ENCODE results near the gene PRIMPOL.

Gene PRIMPOL

GRCh38 chr4:184668511-184669114 lies 19.1 kb downstream of the PRIMPOL start:
- DNase-seq = no peak

- DNase-seq = no peak
Observed at GRCh38 chr4:184669251-184669650, 19.7 kb downstream of the PRIMPOL start.

- DNase-seq = no peak
Observed at GRCh38 chr4:184671101-184671500, 21.6 kb downstream of the PRIMPOL start.

GRCh38 chr4:184672741-184673140 lies 23.2 kb downstream of the PRIMPOL start:
- DNase-seq = no peak

- DNase-seq = no peak
Observed at GRCh38 chr4:184674011-184674410, 24.5 kb downstream of the PRIMPOL start.

GRCh38 chr4:184675018-184675417 lies 25.5 kb downstream of the PRIMPOL start:
- no peak for DNase-seq

- DNase-seq = no peak
Observed at GRCh38 chr4:184675821-184676492, 26.4 kb downstream of the PRIMPOL start.

GRCh38 chr4:184680698-184681097 lies 31.2 kb downstream of the PRIMPOL start:
- DNase-seq = no peak

GRCh38 chr4:184681916-184682315 lies 32.4 kb downstream of the PRIMPOL start:
- no peak for DNase-seq

GRCh38 chr4:184684491-184685189 lies 35.1 kb downstream of the PRIMPOL start:
- no peak for DNase-seq

- no peak for DNase-seq
Observed at GRCh38 chr4:184688005-184688404, 38.5 kb downstream of the PRIMPOL start.

GRCh38 chr4:184688447-184688846 lies 38.9 kb downstream of the PRIMPOL start:
- DNase-seq = peak; percentile 8

- no peak for DNase-seq
Observed at GRCh38 chr4:184689681-184690080, 40.1 kb downstream of the PRIMPOL start.

- no peak for DNase-seq
Observed at GRCh38 chr4:184693056-184693455, 43.5 kb downstream of the PRIMPOL start.

GRCh38 chr4:184694412-184694956 lies 44.9 kb downstream of the PRIMPOL start:
- no peak for DNase-seq

GRCh38 chr4:184695178-184695896 lies 45.8 kb downstream of the PRIMPOL start:
- DNase-seq = no peak

GRCh38 chr4:184697956-184698355 lies 48.4 kb downstream of the PRIMPOL start:
- no peak for DNase-seq

GRCh38 chr4:184699941-184700340 lies 50.4 kb downstream of the PRIMPOL start:
- no peak for DNase-seq

GRCh38 chr4:184702114-184702513 lies 52.6 kb downstream of the PRIMPOL start:
- DNase-seq = no peak

GRCh38 chr4:184705692-184706091 lies 56.2 kb downstream of the PRIMPOL start:
- DNase-seq = no peak

GRCh38 chr4:184706453-184706852 lies 56.9 kb downstream of the PRIMPOL start:
- no peak for DNase-seq

- DNase-seq = no peak
Observed at GRCh38 chr4:184712322-184712721, 62.8 kb downstream of the PRIMPOL start.

- DNase-seq = no peak
Observed at GRCh38 chr4:184713887-184714286, 64.3 kb downstream of the PRIMPOL start.
